B cell (primary cell): Measurements from ENCODE around the gene ACY1. TPM values are rescaled to one million over a fixed set of nuclear protein-coding genes. Genes with fewer than 3 reads are reported as not detected.

Experiments used
- ATAC-seq: fragments of 200-7000 bp; cut with Tn5 transposase; one replicate; pipeline ENCODE4 v1.10.0; 2021; ENCODE audit warnings: low read depth, mild to moderate bottlenecking, moderate number of reproducible peaks, moderate library complexity
- CTCF ChIA-PET: fragments of 350-600 bp; sonication (Branson Sonifier 250); formaldehyde crosslinking; loops from one replicate; lab custom pipeline; 2021; ENCODE audit warnings: antibody characterized with exemption, inconsistent platforms; lab: Charles Lee
- POLR2A ChIA-PET: fragments of 350-600 bp; sonication (Branson Sonifier 250); formaldehyde crosslinking; loops from one replicate; lab custom pipeline; 2021; ENCODE audit warnings: antibody characterized with exemption; lab: Charles Lee
- DNase-seq: peaks from one replicate; pipeline ENCODE4 v3.0.0; 2013
- H2AFZ ChIP-seq: 2 replicates; pipeline ENCODE4 v1.6.1; 2012; ENCODE audit warnings: mild to moderate bottlenecking, low read depth, low read length; ENCODE audit not compliant: insufficient read depth, poor library complexity, severe bottlenecking
- H3K27ac ChIP-seq, 2 donors: 1 replicate in 1 of 2; 2 replicates in 1 of 2; pipeline ENCODE4 v1.5.1; 2012 to 2013; ENCODE audit warnings: low read length in 2 of 2, mild to moderate bottlenecking in 2 of 2, moderate library complexity in 1 of 2
- H3K27me3 ChIP-seq, 4 experiments: fragments of 200-600 bp in 1 of 4; sonication (generic) in 1 of 4; replicated peaks in 1 of 4; 1 replicate in 2 of 4; 2 replicates in 2 of 4; pipeline versions ENCODE4 v1.6.1 to v1.7.0; 2013 to 2016; ENCODE audit warnings: low read length in 3 of 4, mild to moderate bottlenecking in 2 of 4, mixed read lengths in 1 of 4, moderate library complexity in 1 of 4; ENCODE audit not compliant: insufficient read depth in 4 of 4, control insufficient read depth in 3 of 4; ENCODE audit errors: control extremely low read depth in 1 of 4
- H3K36me3 ChIP-seq, 2 experiments: replicated peaks in 1 of 2; 1 replicate in 1 of 2; 2 replicates in 1 of 2; pipeline versions ENCODE4 v1.6.1 to v1.7.1; 2013; ENCODE audit warnings: low read length in 1 of 2; ENCODE audit not compliant: insufficient read depth in 2 of 2, control insufficient read depth in 1 of 2; ENCODE audit errors: control extremely low read depth in 1 of 2, extremely low read depth in 1 of 2
- H3K4me1 ChIP-seq, 2 donors: fragments of 200-600 bp in 1 of 2; sonication (generic) in 1 of 2; 1 replicate in 1 of 2; 2 replicates in 1 of 2; pipeline versions ENCODE4 v1.5.1 to v1.6.1; 2013 to 2017; ENCODE audit warnings: low read length in 2 of 2; ENCODE audit not compliant: control insufficient read depth in 2 of 2, insufficient read depth in 2 of 2
- H3K4me2 ChIP-seq: replicated peaks from 2 replicates; pipeline ENCODE3; 2012; ENCODE audit warnings: mild to moderate bottlenecking, low read depth, low read length; ENCODE audit not compliant: poor library complexity, severe bottlenecking
- H3K4me3 ChIP-seq, 5 experiments: fragments of 200-600 bp in 1 of 5; sonication (generic) in 1 of 5; 1 replicate in 3 of 5; 2 replicates in 2 of 5; pipeline versions ENCODE4 v1.5.1 to v1.7.0; 2011 to 2016; ENCODE audit warnings: low read length in 4 of 5, mild to moderate bottlenecking in 4 of 5, low read depth in 2 of 5, control low read depth in 1 of 5, moderate library complexity in 1 of 5; ENCODE audit not compliant: insufficient read depth in 1 of 5; ENCODE audit errors: control extremely low read depth in 1 of 5, extremely low read depth in 1 of 5
- H3K79me2 ChIP-seq: fragments of 200-600 bp; sonication (generic); one replicate; pipeline ENCODE4 v1.6.0; 2016; ENCODE audit warnings: low read length; ENCODE audit not compliant: control insufficient read depth, insufficient read depth
- H3K9ac ChIP-seq: fragments of 200-600 bp; sonication (generic); 2 replicates; pipeline ENCODE4 v1.6.1; 2017; ENCODE audit warnings: mild to moderate bottlenecking, low read length, moderate library complexity
- H3K9me3 ChIP-seq, 3 donors: one replicate each; pipeline versions ENCODE4 v1.6.1 to v1.7.1; 2013; ENCODE audit warnings: low read length in 2 of 3; ENCODE audit not compliant: control insufficient read depth in 2 of 3, insufficient read depth in 1 of 3; ENCODE audit errors: control extremely low read depth in 1 of 3
- H4K20me1 ChIP-seq: 2 replicates; pipeline ENCODE4 v1.6.0; 2012; ENCODE audit warnings: mild to moderate bottlenecking, low read length; ENCODE audit not compliant: insufficient read depth, control insufficient read depth, poor library complexity, severe bottlenecking
- H3K27ac Mint-ChIP-seq: one replicate; pipeline ENCODE4 v1.8.0; 2021; ENCODE audit warnings: mixed read lengths
- H3K27me3 Mint-ChIP-seq: one replicate; pipeline ENCODE4 v1.8.0; 2021; ENCODE audit warnings: mixed read lengths
- H3K4me1 Mint-ChIP-seq: one replicate; pipeline ENCODE4 v1.8.0; 2021; ENCODE audit warnings: mixed read lengths
- H3K4me3 Mint-ChIP-seq: one replicate; pipeline ENCODE4 v1.8.0; 2021; ENCODE audit warnings: mixed read lengths
- H3K9me3 Mint-ChIP-seq: one replicate; pipeline ENCODE4 v1.8.0; 2022; ENCODE audit warnings: mixed read lengths; ENCODE audit not compliant: insufficient read depth
- EZH2 ChIP-seq: IDR thresholded peaks from 2 replicates; pipeline ENCODE4 v1.6.1; 2012; ENCODE audit warnings: borderline replicate concordance, low read depth, mild to moderate bottlenecking, moderate library complexity, low read length; ENCODE audit not compliant: insufficient read depth, poor library complexity, severe bottlenecking
- WGBS: methylation state at CpG from one replicate; pipeline ENCODE4 v1.1.5; 2013; ENCODE audit warnings: missing lambda C conversion rate; ENCODE audit not compliant: insufficient coverage; 5-methylcytosine and 5-hydroxymethylcytosine counted together
- intact Hi-C: fragments of 100-400 bp; cut with micrococcal nuclease; formaldehyde crosslinking; loops from one replicate; pipeline ENCODE4 v1.10.0; 2022
- polyA plus RNA-seq: library from polyadenylated mRNA; depleted of rRNA; stranded (reverse); fragments of >200 nt; gene quantifications from 2 replicates; pipeline ENCODE4 v1.2.3, GENCODE V29; 2012
- total RNA-seq, 2 donors: library from RNA; stranded (reverse); fragments of 120-200 nt in 1 of 2; gene quantifications; 1 replicate in 1 of 2; 2 replicates in 1 of 2; pipeline versions ENCODE4 v1.2.3 to v1.2.4, GENCODE V29; 2013 to 2022
- TF ChIP-seq, protein P1 (sequence below): fragments of 200-600 bp; IDR thresholded peaks from one replicate; pipeline ENCODE4 v1.8.0; 2022; ENCODE audit warnings: antibody characterized with exemption, mild to moderate bottlenecking

Gene ACY1
- total and polyA plus RNA-seq, 2 donors (not counting 1 experiment from before 2014, with no cell fraction given), result 14.6 to 26.2 TPM

DNA sequence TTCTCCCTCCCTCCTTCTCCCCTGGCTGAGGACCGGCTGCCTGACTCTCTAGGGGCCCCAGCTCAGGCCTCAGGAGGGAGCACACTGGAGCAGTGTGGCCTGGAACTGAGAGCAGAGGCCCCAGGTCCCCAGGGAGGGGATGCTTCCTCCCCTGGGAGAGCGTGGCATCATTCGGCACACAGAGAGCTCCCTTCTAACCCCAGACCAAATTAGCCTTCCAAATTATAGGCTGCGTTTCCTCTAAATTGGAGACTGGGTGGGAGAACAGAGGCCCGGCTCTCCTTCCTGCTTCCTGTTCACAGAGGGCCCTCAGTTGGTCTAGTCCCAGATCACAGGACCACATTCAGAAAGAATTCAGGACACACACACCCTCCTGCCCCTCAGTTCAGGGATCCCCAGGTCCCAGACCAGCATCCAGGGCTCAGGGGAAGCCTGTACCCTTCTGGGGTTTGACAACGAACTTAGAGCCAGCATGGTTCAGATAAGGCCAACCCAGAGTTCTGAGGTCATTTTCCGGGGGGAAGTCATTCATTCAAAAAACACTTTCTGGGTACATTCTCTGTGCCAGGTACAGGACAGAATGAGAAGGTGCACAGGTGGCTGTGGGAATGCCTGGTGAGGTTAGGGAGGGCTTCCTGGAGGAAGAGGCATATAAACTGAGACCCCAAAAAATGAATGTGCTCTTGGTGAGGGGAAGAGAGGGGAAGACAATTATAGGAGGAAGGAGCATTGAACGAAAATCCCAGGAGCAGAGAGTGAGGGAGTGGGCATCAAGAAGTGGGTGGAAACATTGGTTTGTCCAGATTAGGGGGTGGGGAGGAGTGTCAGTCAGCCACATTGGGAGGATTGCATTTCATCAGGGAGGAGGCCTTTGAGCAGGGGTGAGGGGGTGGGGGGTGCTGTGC lies 40.8 kb downstream of the ACY1 start:
- H3K36me3 ChIP-seq, result no peaks in the 10 kb centered on the region
- H3K4me3 Mint-ChIP-seq, result no peak overlapping the region
- H3K27ac ChIP-seq, result no peak overlapping the region
- no peak overlapping the region for H3K4me3 ChIP-seq
- no peaks in the 10 kb centered on the region for H3K9me3 ChIP-seq
- no peaks in the 10 kb centered on the region for H3K27me3 ChIP-seq
- peak overlapping the region; percentile 23 for H3K9ac ChIP-seq
- no peak overlapping the region for H3K27ac Mint-ChIP-seq
- H4K20me1 ChIP-seq, result no peaks in the 10 kb centered on the region
- peaks cover 4% of the 10 kb centered on the region for H3K27me3 Mint-ChIP-seq
- no peak overlapping the region for H2AFZ ChIP-seq
- intact Hi-C loops, result no loop called here
- H3K4me1 Mint-ChIP-seq, result peaks cover 23% of the 10 kb centered on the region
- no peaks in the 10 kb centered on the region for H3K9me3 Mint-ChIP-seq
- WGBS, result 34% methylated on average over 6 of the region's 8 CpGs
- CTCF ChIA-PET, result no interaction called here
- POLR2A ChIA-PET, result interaction anchor here (0.6 kb wide), 1 partner anchor 33 kb away, joined by 4 read pairs; no protein-coding TSS in a partner anchor
- peak; percentile 90 for ATAC-seq
- peaks cover 10 to 14% of the 10 kb centered on the region in 2 donors for H3K4me1 ChIP-seq
- peak; percentile 47 for DNase-seq
- H3K79me2 ChIP-seq, result no peaks in the 10 kb centered on the region
- TF ChIP-seq EZH2, result no peak
- TF ChIP-seq, protein P1, sequence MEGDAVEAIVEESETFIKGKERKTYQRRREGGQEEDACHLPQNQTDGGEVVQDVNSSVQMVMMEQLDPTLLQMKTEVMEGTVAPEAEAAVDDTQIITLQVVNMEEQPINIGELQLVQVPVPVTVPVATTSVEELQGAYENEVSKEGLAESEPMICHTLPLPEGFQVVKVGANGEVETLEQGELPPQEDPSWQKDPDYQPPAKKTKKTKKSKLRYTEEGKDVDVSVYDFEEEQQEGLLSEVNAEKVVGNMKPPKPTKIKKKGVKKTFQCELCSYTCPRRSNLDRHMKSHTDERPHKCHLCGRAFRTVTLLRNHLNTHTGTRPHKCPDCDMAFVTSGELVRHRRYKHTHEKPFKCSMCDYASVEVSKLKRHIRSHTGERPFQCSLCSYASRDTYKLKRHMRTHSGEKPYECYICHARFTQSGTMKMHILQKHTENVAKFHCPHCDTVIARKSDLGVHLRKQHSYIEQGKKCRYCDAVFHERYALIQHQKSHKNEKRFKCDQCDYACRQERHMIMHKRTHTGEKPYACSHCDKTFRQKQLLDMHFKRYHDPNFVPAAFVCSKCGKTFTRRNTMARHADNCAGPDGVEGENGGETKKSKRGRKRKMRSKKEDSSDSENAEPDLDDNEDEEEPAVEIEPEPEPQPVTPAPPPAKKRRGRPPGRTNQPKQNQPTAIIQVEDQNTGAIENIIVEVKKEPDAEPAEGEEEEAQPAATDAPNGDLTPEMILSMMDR, result no peak
- H3K4me2 ChIP-seq, result peak overlapping the region; percentile 46
